ENCODE measurements around the gene ZFP64. TPM values are rescaled to one million over a fixed set of nuclear protein-coding genes. Genes with fewer than 3 reads are reported as not detected.
A peak's percentile ranks its signal among the peaks of the same experiment; 100 is the strongest.

Gene ZFP64
- polyA plus RNA-seq, 3 donors = 19.2 to 25.2 (median 21.1) TPM

- DNase-seq (ENCODE audit: extremely low read depth in 1 of 11, low read depth in 9 of 11, low spot score in 4 of 11) = no peak
Measured at GRCh38 chr20:52130406-52130805, 61.2 kb downstream of the ZFP64 start.

GRCh38 chr20:52129611-52130010 lies 62.0 kb downstream of the ZFP64 start:
- DNase-seq (ENCODE audit: extremely low read depth in 1 of 11, low read depth in 9 of 11, low spot score in 4 of 11) = no peak

GRCh38 chr20:52127309-52127708 lies 64.3 kb downstream of the ZFP64 start:
- DNase-seq (ENCODE audit: extremely low read depth in 1 of 11, low read depth in 9 of 11, low spot score in 4 of 11) = no peak

GRCh38 chr20:52124821-52125220 lies 66.8 kb downstream of the ZFP64 start:
- DNase-seq (ENCODE audit: extremely low read depth in 1 of 11, low read depth in 9 of 11, low spot score in 4 of 11) = no peak

GRCh38 chr20:52118696-52119095 lies 72.9 kb downstream of the ZFP64 start:
- no peak for DNase-seq (ENCODE audit: extremely low read depth in 1 of 11, low read depth in 9 of 11, low spot score in 4 of 11)

- DNase-seq (ENCODE audit: extremely low read depth in 1 of 11, low read depth in 9 of 11, low spot score in 4 of 11) = no peak
Measured at GRCh38 chr20:52118016-52118623, 73.5 kb downstream of the ZFP64 start.

GRCh38 chr20:52110456-52110855 lies 81.1 kb downstream of the ZFP64 start:
- DNase-seq (ENCODE audit: extremely low read depth in 1 of 11, low read depth in 9 of 11, low spot score in 4 of 11) = no peak

GRCh38 chr20:52105442-52106422 lies 85.8 kb downstream of the ZFP64 start:
- DNase-seq (ENCODE audit: extremely low read depth in 1 of 11, low read depth in 9 of 11, low spot score in 4 of 11) = peak in 5 of 11 donors; percentile 13 to 35 (median 25)

GRCh38 chr20:52104546-52105441 lies 86.8 kb downstream of the ZFP64 start:
- DNase-seq (ENCODE audit: extremely low read depth in 1 of 11, low read depth in 9 of 11, low spot score in 4 of 11) = peak in 6 of 11 donors; percentile 44 to 65 (median 52)

- peak in 4 of 11 donors; percentile 18 to 28 (median 25) for DNase-seq (ENCODE audit: extremely low read depth in 1 of 11, low read depth in 9 of 11, low spot score in 4 of 11)
Measured at GRCh38 chr20:52103913-52104545, 87.5 kb downstream of the ZFP64 start.

- no peak for DNase-seq (ENCODE audit: extremely low read depth in 1 of 11, low read depth in 9 of 11, low spot score in 4 of 11)
Measured at GRCh38 chr20:52103335-52103912, 88.2 kb downstream of the ZFP64 start.

- no peak for DNase-seq (ENCODE audit: extremely low read depth in 1 of 11, low read depth in 9 of 11, low spot score in 4 of 11)
Measured at GRCh38 chr20:52102559-52102958, 89.0 kb downstream of the ZFP64 start.

GRCh38 chr20:52102126-52102525 lies 89.5 kb downstream of the ZFP64 start:
- DNase-seq (ENCODE audit: extremely low read depth in 1 of 11, low read depth in 9 of 11, low spot score in 4 of 11) = no peak

Measured in renal cortex interstitium (tissue), 11 donors.